ENCODE data around the gene SVIL.
"Not testable (repeated sequence)": the region's sequence is repeated elsewhere in the genome, so short reads cannot be mapped to it uniquely, and the experiment has no call there.

SVIL gene

DNA sequence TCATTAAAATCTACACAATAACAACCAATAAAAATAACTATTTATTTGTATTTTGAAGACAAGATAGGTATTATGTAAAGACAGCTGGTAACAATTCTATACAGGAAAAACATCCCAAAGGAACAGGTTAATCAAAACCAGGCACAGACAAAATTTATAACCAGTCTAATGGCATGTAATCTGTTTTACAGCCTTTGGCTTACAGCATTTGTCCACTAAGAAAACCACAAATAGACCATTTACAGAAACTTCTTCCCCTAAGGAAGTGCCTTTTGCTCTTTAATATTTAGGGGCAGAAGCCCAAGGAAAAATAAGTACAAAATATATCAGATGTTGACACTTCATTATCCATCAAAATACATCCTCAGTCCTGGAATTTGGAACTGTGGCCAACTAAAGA is 65.0 kb downstream of the SVIL start:
- Mint-ChIP-seq H3K4me3 (no peak overlapping the region), H3K9me3 (no peaks in the 10 kb centered on the region), H3K27me3 (ENCODE audit: low read depth) (no peaks in the 10 kb centered on the region), H3K4me1 (peaks cover 45% of the 10 kb centered on the region), H3K27ac (peak overlapping the region; percentile 18 to 74 (median 39)), H3K36me3 (ENCODE audit: low read depth) (peaks cover 3% of the 10 kb centered on the region)
- no peak for TF ChIP-seq CTCF (IDR thresholded peaks at IDR 0.05; ENCODE audit: unreplicated experiment in 3 of 3)

GRCh38 chr10:29567003-29567402 is 67.8 kb downstream of the SVIL start:
- H3K4me3 Mint-ChIP-seq: no peak overlapping the region
- no peaks in the 10 kb centered on the region for H3K27me3 Mint-ChIP-seq (ENCODE audit: low read depth)
- H3K36me3 Mint-ChIP-seq (ENCODE audit: low read depth): peaks cover 14% of the 10 kb centered on the region
- H3K27ac Mint-ChIP-seq: peak overlapping the region in 2 of 3 experiments; percentile 8 to 14
- H3K4me1 Mint-ChIP-seq: peaks cover 43% of the 10 kb centered on the region
- TF ChIP-seq CTCF (IDR thresholded peaks at IDR 0.05; ENCODE audit: unreplicated experiment in 3 of 3): no peak
- H3K9me3 Mint-ChIP-seq: no peaks in the 10 kb centered on the region

- H3K4me3 Mint-ChIP-seq; H3K27me3 Mint-ChIP-seq (ENCODE audit: low read depth); H3K9me3 Mint-ChIP-seq: not testable (repeated sequence)
- Mint-ChIP-seq H3K4me1 (peaks cover 42% of the 10 kb centered on the region), H3K36me3 (ENCODE audit: low read depth) (peaks cover 21% of the 10 kb centered on the region), H3K27ac (peak overlapping the region in 1 of 3 experiments; percentile 13)
These were observed 68.6 kb downstream of the SVIL start for GRCh38 chr10:29566209-29566608.

- Mint-ChIP-seq H3K4me3 (no peak overlapping the region), H3K9me3 (no peaks in the 10 kb centered on the region)
- TF ChIP-seq CTCF (IDR thresholded peaks at IDR 0.05; ENCODE audit: unreplicated experiment in 3 of 3): no peak
These were observed 71.2 kb downstream of the SVIL start for GRCh38 chr10:29563420-29564035.

DNA sequence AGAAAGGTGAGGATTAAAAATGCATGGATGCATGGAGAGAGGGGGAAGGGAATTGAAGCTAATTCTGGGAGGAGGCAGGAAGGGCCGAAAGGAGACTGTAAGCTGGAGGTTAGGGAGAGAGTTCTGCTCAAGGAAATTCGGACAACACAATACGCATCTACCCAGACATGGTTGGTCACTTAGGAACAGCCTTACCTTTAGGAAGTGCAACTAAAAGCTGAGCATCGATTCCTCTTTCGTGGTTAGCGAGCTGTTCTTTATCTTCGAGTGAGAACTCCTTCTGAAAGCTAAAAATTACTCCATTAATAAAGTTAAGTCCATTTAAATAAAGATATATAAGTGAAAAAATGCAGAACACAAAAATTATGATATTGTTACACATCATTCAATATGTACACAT is 71.8 kb downstream of the SVIL start:
- Mint-ChIP-seq H3K36me3 (ENCODE audit: low read depth) (peaks cover 26% of the 10 kb centered on the region), H3K4me1 (peaks cover 29% of the 10 kb centered on the region)
- H3K9me3 Mint-ChIP-seq; H3K27ac Mint-ChIP-seq; H3K4me3 Mint-ChIP-seq; H3K27me3 Mint-ChIP-seq (ENCODE audit: low read depth): not testable (repeated sequence)

More at GRCh38 chr10:29563420-29564035, 71.2 kb downstream of the SVIL start:
- Mint-ChIP-seq H3K27ac (no peak overlapping the region), H3K27me3 (ENCODE audit: low read depth) (no peaks in the 10 kb centered on the region), H3K36me3 (ENCODE audit: low read depth) (peaks cover 26% of the 10 kb centered on the region), H3K4me1 (peaks cover 32% of the 10 kb centered on the region)

DNA sequence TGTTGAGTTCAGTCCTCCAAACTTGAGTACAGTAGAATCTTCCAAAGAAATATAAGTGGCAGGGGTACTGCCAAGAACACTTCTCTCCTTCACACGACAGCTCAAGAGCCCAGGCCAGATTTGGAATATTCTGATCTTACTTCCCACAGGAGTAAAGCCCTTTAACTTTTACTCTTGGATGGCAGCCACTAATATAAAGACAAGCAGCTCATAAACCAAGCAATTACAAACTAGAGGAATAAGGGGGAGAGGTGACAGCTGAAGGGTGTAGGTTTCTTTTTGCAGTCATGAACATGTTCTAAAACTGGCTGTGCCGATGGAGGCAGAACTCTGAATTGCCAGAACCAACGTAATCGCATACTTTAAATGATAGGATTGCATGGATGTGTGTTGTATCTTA is 74.8 kb downstream of the SVIL start:
- peaks cover 26% of the 10 kb centered on the region for H3K4me1 Mint-ChIP-seq
- H3K9me3 Mint-ChIP-seq: no peaks in the 10 kb centered on the region
- TF ChIP-seq CTCF (IDR thresholded peaks at IDR 0.05; ENCODE audit: unreplicated experiment in 3 of 3): no peak
- peaks cover 36% of the 10 kb centered on the region for H3K36me3 Mint-ChIP-seq (ENCODE audit: low read depth)
- no peak overlapping the region for H3K4me3 Mint-ChIP-seq
- no peaks in the 10 kb centered on the region for H3K27me3 Mint-ChIP-seq (ENCODE audit: low read depth)
- peak overlapping the region; percentile 41 to 76 (median 41) for H3K27ac Mint-ChIP-seq

GRCh38 chr10:29557665-29558064 is 77.1 kb downstream of the SVIL start:
- Mint-ChIP-seq H3K4me3 (no peak overlapping the region), H3K36me3 (ENCODE audit: low read depth) (peaks cover 40% of the 10 kb centered on the region), H3K4me1 (peaks cover 30% of the 10 kb centered on the region), H3K9me3 (no peaks in the 10 kb centered on the region), H3K27ac (no peak overlapping the region), H3K27me3 (ENCODE audit: low read depth) (no peaks in the 10 kb centered on the region)
- no peak for TF ChIP-seq CTCF (IDR thresholded peaks at IDR 0.05; ENCODE audit: unreplicated experiment in 3 of 3)
